HG02852 (cell line): ENCODE measurements around the gene FOXN3.
"Not testable (repeated sequence)": the region's sequence is repeated elsewhere in the genome, so short reads cannot be mapped to it uniquely, and the experiment has no call there.

ENCODE experiments used
- ATAC-seq: cut with Tn5 transposase; IDR thresholded peaks from one replicate; pipeline ENCODE4 v1.9.1; 2021; ENCODE audit warnings: mild to moderate bottlenecking, moderate library complexity; ENCODE audit not compliant: unreplicated experiment

Gene FOXN3

DNA sequence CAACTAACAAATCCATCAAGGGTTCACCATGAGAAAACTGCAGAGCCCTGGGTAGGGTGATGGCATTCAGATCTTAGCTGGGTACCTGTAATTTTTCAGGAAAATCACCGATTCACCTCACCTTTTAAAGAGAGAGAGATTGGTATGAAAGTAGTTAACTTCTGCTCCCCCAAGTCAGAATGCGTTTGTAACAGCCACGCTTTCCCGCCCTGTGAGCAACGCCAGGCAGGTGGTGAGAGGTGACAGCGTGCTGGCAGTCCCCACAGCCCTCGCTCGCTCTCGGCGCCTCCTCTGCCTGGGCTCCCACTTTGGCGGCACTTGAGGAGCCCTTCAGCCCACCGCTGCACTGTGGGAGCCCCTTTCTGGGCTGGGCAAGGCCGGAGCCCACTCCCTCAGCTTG, 305.8 kb downstream of the FOXN3 start:
- not testable (repeated sequence) for ATAC-seq

DNA sequence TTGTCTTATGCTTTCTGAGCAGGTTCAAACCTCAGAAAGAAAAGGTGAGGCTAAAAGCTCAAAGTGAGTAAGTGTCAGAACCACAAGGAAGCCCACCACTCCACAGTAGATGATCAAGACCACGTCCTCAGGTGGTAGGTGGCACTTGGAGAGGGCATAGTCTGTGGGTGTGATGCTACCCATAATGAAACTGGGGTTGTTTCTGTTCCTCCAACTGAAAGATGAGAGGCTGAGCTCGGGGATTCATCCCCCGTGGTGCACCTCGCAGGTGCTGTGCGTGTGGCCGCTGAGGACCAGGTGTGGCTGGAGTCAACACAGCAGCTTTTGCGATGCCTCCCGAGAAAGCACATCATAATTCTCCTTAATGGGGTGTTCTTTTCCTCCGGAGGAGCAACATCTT, 306.9 kb downstream of the FOXN3 start:
- no peak for ATAC-seq

DNA sequence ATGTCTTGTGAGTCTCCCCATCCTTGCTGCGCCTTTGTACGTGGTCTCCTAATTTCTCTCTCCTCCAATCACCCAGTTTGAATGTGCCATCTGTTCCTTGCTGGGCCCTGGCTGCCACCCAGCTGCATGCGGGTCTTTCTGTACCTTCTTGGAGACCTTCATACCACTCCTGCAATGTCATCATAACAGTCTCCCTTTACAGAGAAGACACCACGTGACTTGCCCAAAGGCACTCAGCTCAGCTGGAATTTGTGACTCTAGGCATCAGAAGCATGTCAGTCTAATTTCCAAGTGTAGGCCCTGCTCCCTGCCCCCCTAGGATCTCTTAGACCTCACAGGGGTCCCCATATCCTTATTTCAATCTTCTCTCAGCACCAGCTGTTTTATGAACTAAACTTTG, 308.4 kb downstream of the FOXN3 start:
- ATAC-seq = no peak

DNA sequence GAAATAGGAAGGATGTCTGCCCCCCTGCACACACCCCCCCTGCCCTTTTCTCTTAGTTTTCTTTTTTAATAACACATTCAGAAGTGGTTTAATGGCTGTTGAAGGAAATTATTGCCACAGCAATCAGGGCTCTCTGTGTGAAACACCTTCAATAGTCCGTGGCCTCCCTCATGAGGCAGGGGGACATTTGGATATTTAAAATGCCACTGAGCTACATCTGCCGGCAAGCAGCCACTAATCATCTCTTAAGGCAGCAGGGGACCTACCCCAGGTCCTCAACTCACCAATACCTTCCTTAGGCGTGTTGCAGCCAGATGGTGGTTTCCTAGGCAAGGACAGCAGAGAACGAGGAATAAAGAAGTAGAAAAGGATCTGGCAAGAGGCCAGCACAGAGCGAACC, 309.4 kb downstream of the FOXN3 start:
- no peak for ATAC-seq
